PC-3 (cell line): ENCODE measurements around the gene TRAF3.

Experiments used
- CTCF ChIP-seq: fragments of 300-600 bp; sonication (generic); conservative IDR thresholded peaks from 2 replicates; pipeline ENCODE4 v1.5.1; 2017; ENCODE audit warnings: antibody characterized with exemption, low read depth, mild to moderate bottlenecking, low read length
- EZH2 ChIP-seq: fragments of 300-600 bp; sonication (generic); IDR thresholded peaks from one replicate; pipeline ENCODE4 v1.6.1; 2017; ENCODE audit warnings: antibody characterized with exemption, mild to moderate bottlenecking, low read length; ENCODE audit not compliant: unreplicated experiment
- EZH2phosphoT487 ChIP-seq: fragments of 300-600 bp; sonication (generic); IDR thresholded peaks from 2 replicates; pipeline ENCODE4 v1.6.1; 2018; ENCODE audit warnings: mild to moderate bottlenecking, antibody characterized with exemption, low read length, borderline replicate concordance

DNA sequence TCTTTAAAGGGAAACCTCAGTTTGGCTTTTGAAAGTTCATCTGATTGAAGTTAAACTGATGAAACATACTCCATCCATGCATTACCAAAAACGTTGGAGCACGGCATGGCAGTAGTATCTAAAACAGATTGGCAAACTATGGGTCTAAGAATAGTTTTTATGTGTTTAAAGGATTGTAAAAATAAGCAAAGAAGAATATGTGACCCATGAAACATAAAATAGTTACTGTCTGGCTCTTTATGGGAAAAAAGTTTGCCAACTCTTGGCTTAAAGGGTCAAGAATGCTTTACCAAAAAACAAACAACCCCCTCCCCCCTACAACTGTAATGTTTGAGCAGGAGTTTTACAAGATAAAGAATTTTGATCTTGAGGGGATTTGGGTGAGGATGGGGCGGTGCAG is 32.6 kb downstream of the TRAF3 start:
- no peak for TF ChIP-seq CTCF
- TF ChIP-seq EZH2 = no peak
- no peak for TF ChIP-seq EZH2phosphoT487
